Stimulated activated CD4-positive, alpha-beta T cell treated with anti-CD3 and anti-CD28 coated beads, Interleukin-12 subunit alpha, Interleukin-12 subunit beta, amount 100 ng/mL, for 24 hours (primary cell): ENCODE results near the gene DPH3.
A peak's percentile ranks its signal among the peaks of the same experiment; 100 is the strongest.

Experiments used
- DNase-seq, 2 experiments: peaks; one replicate each; pipeline ENCODE4 v3.0.0-alpha.2; 2020; ENCODE audit warnings: low read depth in 2 of 2

Gene DPH3

GRCh38 chr3:16255326-16255725 is 9.4 kb downstream of the DPH3 start:
- DNase-seq, result no peak

GRCh38 chr3:16254916-16255315 is 9.8 kb downstream of the DPH3 start:
- DNase-seq, result no peak

- no peak for DNase-seq
Measured at GRCh38 chr3:16253601-16254000, 11.1 kb downstream of the DPH3 start.

- DNase-seq, result no peak
Measured at GRCh38 chr3:16252988-16253387, 11.8 kb downstream of the DPH3 start.

GRCh38 chr3:16252243-16252978 is 12.3 kb downstream of the DPH3 start:
- no peak for DNase-seq

- no peak for DNase-seq
Measured at GRCh38 chr3:16251316-16252085, 13.2 kb downstream of the DPH3 start.

- DNase-seq, result no peak
Measured at GRCh38 chr3:16249886-16250285, 14.9 kb downstream of the DPH3 start.

- no peak for DNase-seq
Measured at GRCh38 chr3:16249336-16249735, 15.4 kb downstream of the DPH3 start.

GRCh38 chr3:16248556-16248955 is 16.2 kb downstream of the DPH3 start:
- no peak for DNase-seq

GRCh38 chr3:16247282-16248061 is 17.3 kb downstream of the DPH3 start:
- peak; percentile 58 to 73 for DNase-seq

GRCh38 chr3:16245609-16246008 is 19.1 kb downstream of the DPH3 start:
- DNase-seq, result no peak

GRCh38 chr3:16243706-16244490 is 20.8 kb downstream of the DPH3 start:
- DNase-seq, result no peak

GRCh38 chr3:16242177-16242576 is 22.6 kb downstream of the DPH3 start:
- DNase-seq, result no peak

GRCh38 chr3:16241225-16241624 is 23.5 kb downstream of the DPH3 start:
- no peak for DNase-seq

GRCh38 chr3:16240229-16241023 is 24.3 kb downstream of the DPH3 start:
- no peak for DNase-seq

- no peak for DNase-seq
Measured at GRCh38 chr3:16239780-16240179, 25.0 kb downstream of the DPH3 start.

- no peak for DNase-seq
Measured at GRCh38 chr3:16239086-16239770, 25.5 kb downstream of the DPH3 start.

GRCh38 chr3:16236856-16237393 is 27.8 kb downstream of the DPH3 start:
- DNase-seq, result no peak

- DNase-seq, result no peak
Measured at GRCh38 chr3:16236030-16236639, 28.6 kb downstream of the DPH3 start.

- DNase-seq, result no peak
Measured at GRCh38 chr3:16234281-16234680, 30.5 kb downstream of the DPH3 start.
